NCI-H460 (cell line): Measurements from ENCODE around the gene SLC25A39. TPM values are rescaled to one million over a fixed set of nuclear protein-coding genes. Genes with fewer than 3 reads are reported as not detected.

Source experiments
- DNase-seq: peaks from one replicate; pipeline ENCODE4 v3.0.0-alpha.2; 2016; ENCODE audit warnings: low read depth; ENCODE audit errors: extremely low read depth
- total RNA-seq: library from RNA; depleted of rRNA; stranded (reverse); fragments of >200 nt; shearing (Covaris generic); gene quantifications from 2 replicates; pipeline ENCODE4 v1.2.3, GENCODE V29; 2014

SLC25A39 gene
- total RNA-seq, 1 experiment from 2014 or later: 116 TPM

DNA sequence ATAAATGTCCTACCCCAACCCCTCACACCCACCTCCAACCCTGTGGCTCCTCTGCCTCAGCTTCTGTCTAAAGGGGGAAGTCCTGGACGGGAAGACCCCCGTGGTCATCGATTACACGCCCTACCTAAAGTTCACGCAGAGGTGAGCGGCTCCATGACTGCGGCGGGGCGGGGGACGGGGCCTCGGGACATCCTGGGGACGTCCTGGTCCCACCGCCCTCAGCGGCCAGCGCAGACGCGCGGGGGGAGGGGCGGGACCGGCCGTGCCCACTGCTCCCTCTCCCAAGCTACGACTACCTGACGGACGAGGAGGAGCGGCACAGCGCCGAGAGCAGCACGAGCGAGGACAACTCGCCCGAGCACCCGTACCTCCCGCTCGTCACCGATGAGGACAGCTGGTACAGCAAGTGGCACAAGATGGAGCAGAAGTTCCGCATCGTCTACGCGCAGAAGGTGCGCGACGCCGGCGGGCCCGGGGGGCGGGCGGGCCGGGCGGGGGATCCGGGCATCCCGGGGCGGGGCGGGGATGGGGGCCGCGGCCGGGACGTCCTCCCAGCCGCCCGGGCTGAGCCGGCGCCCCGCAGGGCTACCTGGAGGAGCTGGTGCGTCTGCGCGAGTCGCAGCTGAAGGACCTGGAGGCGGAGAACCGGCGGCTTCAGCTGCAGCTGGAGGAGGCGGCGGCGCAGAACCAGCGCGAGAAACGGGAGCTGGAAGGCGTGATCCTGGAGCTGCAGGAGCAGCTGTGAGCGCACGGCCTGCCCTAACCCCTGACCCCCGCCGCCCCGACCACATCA is 9.6 kb downstream of the SLC25A39 start:
- peak; percentile 26 for DNase-seq

DNA sequence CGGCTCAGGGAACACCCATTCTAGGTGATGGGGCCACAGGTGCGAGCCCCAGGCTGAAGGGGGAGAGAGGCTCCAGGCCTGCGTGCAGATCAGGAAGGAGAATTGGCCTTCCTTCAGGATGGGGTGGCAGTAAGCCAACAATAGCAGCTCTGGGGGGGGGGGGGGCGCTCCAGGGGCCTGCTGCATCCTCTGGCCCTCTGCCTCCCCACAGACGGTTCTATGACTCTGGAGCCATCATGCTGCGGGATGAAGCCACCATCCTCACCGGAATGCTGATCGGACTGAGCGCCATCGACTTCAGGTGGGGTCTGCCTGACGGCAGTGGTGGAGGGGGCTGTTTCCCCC is 10.1 kb downstream of the SLC25A39 start:
- no peak for DNase-seq

DNA sequence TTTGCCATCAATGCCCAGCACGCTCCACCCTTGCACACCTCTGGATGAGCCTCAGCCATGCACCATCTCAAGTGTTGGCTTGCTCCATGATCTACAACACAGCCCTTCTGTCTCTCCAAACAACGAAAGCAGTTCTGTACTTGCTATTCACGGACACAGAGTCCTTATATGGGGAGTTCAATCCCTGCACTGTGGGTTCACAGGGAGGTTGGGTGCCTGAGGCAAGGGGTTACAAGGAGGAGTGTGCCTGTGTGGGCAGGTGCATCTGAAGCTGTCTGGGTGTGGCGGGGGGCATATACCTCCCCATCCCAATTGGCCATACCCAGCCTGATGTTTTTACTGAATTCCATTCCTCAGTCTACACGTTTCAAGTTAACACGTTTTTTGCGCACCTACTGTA is 10.6 kb downstream of the SLC25A39 start:
- DNase-seq: no peak

DNA sequence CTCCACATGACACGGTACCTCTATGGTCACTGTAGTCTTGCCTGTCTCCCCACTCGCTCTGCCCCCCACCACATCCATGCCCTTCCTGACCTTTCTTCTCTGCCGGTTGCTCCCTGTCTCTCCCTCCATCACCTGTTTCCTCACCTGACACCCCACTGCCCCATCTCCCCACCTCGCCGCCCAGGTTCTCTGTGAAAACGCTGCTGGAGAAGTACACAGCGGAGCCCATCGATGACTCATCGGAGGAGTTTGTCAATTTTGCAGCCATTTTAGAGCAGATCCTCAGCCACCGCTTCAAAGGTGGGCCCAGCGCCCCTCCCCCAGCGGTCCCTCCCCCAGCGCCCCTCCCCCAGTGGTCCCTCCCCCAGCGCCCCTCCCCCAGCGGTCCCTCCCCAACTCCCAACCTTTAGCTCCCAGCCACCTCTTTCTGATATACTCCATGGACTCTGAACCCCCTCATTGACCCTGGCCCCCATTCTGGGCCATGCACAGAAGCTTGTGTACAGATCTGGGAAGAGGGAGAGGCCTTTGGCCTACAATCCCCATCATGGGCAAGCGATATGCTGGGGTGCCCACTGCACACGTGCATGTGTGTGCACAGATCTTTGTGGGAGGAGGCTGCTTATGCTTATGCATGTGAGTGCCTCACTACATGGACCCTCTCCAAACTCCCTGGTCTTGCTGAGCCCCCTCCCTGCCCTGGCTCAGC is 12.1 kb downstream of the SLC25A39 start:
- no peak for DNase-seq

DNA sequence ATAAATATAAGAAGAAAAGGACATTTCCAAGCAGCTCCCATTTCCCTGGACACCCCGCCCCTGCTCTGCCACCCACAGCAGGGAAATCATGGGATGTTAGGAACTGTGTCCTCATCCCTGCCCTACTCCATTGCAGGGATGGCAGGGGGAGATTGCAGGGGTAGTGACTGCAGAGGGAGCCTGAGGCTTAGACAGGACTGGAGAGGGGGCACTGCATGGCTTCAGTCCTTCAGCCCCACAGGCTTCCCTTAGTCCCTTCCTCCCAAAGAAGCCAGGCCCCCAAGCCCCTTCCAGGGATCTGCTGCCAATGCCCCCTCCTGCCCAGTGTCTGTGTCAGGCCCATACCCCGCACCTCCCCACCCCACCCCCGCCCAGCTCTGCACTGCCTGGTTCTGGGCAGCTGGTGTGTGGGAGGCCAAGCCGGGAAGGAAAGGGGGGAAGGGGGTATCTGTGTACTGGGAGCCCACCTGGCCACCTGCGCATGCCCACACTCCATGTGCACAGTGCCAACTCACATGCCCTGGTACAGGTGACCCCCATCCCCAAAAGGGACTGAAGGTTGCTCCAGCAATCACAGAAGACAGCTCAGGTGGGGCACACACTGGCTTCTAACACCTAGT is 13.0 kb downstream of the SLC25A39 start:
- no peak for DNase-seq

DNA sequence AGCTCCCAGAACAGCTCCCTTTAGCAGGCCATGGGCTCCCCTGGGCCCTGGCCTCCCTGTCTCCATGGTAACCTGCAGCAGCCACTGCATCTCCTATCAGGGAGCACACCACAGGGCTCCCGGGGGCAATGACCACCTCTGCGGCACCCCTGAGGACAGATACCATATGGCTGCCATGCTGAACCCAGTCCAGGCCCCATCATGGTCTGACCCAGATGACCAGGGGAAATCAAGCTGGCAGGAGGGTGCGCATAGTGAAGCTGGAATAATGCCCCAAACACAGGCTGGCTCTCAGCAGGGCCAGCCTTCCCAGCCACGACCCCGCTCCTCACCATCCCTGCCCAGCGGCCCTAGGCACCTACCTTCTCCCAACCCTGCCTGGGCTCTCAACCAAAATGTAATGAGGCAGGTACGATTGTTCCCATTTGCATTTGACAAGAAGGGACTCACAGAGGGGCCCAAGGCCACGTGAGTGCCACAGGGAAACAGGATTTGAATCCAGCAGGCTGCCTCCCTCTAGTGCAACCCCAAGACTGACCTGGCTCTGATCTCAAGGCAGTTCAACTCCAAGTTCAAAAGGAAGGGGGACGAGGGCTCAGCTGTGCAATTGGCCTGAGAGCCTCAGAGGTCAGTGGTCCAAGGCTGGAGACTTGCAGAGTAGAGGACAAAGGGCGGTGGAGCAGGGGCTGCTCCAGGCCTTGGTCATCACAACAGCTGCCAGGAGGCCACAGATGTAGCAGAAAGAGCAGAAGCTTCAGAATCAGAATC is 13.8 kb downstream of the SLC25A39 start:
- no peak for DNase-seq

DNA sequence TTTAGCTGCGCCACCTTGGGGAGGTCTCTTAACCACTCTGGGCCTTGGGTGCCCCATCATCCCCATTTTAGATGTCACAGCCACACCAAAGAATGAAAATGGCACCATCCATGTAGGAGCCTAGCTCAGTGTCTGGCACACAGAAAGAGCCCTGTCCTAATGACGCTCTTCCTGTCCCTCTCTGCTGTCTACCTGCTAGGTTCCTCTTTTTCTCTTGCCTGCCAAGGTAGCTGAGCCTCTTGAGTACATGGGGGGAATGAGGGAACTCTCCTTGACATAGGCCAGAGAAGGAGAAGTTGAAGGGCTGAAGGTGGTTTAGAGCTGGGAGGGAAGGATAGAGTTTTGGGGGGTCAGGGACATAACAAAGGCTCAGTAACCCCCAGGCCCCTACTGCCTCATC is 14.4 kb downstream of the SLC25A39 start:
- DNase-seq: no peak

DNA sequence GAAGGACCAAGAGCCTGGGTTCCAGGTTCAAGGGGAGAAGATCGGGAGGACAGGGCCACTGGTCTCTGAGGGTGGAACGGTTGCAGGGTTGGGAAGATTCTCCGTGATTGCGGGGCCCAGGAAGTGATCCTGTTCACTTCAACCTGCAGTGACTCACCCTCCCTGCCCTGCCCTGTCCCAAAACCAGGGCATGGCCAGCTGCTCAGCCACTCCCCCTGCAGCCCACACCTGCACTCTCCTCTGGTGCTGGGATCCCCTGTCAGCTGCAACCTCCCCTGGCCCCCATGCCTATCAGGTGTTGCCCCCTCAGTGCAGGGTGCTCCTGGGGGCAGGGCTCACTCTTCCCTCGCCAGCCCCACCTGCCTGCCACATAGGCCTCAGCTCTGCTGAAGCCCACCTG is 15.2 kb downstream of the SLC25A39 start:
- no peak for DNase-seq

DNA sequence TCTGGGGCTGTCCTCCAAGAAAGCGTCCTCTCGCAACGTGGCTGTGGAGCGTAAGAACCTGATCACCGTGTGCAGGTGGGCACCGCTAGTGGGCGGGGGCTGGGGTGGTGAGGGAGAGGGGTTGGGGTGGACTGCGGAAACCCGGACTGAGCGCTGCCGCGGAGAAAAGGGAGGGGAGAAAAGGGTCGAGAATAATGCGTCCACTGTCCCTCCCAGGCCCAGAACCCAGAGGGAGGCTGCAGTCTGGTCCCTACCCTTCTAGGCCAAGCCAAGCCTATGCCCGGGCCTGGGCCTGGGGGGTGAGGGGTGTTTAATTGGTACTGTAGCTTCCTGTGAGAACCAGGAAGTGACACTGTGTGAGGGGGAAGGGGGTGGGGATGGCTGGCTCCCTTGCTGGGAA is 15.8 kb downstream of the SLC25A39 start:
- DNase-seq: no peak

DNA sequence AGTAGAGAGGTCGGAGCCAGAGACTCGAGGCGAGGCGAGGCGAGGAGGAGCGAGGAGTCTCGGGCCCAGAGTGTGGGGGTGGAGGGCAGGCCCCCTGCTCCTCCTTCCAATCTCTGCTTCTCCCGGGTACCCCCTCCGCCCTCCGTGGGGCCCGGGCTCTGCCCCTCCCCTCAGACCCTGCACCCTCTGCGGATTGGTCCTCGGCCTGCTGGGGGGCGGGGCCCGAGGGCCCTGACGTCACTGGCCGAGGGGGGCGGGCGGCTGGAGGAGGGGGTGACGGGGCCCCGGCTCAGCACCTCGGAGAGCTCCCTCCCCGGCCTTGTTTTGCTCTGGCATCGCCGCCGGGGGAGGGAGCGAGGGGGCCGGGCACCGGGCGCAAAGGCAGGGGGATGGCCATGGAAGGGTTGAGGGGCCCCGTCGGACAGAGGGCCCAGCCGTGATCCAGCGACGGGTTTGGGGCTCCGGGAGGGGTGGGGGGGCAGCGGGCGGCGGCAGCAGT is 16.3 kb downstream of the SLC25A39 start, which contains the start of gene RUNDC3A:
TSS of gene RUNDC3A (plus strand) at position 282 of the 499 bp plus-strand sequence. CDS start 232 bp downstream, outside the sequence.
- DNase-seq: peak; percentile 67

DNA sequence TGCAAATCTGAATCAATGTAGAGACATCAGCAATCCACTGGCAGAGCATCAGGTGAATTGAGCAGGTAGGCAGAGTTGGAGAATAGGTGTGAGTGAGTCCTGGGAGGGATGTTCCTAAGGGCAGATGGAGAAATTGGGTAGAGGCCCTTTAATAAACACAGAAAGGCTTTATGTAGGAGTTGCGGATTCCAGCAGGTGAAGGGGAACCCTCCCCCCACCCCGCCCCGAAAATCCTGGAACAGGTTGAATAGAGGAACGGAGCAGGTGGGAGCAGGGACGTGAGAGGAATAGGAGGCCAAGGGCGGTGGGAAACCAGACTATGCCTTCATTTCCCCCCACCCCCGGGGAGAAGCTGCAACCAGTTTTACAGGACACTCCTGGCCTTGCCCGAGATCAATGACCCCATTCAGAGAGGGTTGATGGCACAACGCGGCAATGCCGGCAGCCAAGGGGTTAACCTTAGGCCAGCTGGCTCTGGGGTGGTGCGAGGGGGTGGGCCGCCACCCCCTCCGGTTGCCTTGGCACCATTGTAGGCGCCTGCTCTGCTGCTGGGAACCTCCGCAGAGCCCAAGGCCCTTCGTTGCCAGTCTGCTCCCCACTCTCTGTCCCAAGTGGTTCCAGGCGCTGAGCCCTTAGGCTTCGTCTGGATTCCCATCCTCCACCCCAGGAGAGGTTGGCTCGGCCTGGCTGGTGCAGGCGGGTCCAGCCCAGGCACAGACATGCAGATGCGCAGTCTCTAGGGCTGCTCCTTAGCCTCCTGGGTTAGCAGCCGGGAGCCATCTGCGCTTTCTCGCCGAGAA is 17.0 kb downstream of the SLC25A39 start:
- no peak for DNase-seq

DNA sequence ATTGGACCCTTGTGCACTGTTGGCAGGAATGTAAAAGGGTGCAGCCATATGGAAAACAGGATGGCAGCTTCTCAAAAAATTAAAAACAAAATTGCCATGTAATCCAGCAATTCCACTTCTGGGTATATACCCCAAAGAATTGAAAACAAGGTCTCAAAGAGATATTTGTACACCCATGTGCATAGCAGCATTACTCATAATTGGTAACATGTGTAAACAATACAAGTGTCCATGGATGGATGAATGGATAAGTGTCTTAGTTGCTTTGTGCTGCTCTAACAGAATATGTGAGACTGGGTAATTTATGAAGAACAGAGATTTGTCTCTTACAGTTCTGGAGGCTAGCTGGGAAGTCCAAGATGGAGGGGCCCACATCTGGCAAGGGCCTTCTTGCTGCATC is 20.0 kb downstream of the SLC25A39 start:
- DNase-seq: no peak

DNA sequence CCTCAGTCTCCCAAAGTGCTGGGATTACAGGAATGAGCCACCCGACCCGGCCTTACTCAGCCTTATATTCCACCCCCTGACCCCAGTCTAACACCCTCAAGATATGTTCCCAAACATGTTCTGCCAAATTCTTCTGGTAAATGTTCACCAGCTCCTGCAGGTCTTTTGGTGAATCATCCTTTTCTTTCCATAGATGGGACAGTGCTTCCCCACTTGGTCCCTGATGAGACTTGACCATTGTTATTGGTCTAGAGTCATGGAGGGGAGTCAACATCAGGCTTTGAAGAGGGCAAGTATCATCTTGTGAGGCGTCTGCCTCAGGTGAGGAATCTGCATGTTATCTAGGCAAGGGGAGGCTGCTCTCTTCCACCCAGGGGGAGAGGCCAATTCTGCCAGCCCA is 26.6 kb downstream of the SLC25A39 start:
- no peak for DNase-seq

DNA sequence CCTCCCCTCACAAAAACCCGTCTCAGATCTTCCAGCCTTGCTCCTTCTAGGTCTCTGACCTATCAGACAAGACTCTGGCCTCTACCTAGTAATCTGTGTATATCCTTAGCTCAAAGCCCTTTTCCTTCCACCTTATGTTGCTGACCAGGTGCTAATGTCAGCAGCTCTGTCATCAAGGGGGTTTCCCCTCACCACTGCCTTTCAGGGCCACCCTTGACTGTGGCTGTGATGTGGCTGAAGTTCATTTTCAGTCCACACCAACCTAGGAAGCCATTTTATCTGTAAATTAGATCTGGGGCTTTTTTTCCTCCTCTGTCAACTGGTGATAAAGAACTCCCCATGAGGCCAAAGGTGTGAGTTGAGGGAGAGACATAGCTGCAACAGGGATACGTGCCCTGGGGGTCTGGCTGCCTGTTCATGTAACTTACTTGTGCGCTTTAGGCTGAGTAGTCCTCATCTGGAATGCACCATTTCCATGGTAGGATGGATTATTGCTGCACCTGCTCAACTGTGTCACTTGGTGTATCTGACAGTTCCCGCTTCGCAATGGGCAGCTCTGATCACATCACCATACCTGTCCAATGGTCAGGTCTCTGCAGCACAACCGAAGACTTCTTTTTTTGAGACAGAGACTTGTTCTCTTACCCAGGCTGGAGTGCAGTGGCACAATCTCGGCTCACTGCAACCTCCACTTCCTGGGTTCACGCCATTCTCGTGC is 31.0 kb downstream of the SLC25A39 start:
- no peak for DNase-seq

DNA sequence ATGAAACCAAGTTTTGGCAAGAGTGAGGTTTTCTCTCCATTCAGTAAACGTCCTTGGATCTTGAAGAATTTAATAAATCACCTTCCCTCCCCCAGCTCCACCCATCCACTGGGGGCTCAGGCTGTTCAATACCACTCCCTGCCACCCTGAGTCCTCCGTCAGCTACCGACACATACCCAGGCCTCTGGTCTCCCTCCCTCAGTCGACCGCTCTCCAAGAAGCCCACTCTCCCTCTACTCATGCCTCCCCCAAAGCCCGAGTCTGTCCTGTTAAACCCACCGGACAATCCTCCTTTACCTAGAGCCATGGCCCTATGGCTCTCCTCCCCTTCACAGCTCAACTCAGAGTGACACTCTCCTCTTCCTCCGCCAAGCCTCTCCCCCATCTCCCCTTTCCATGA is 37.0 kb downstream of the SLC25A39 start:
- no peak for DNase-seq

DNA sequence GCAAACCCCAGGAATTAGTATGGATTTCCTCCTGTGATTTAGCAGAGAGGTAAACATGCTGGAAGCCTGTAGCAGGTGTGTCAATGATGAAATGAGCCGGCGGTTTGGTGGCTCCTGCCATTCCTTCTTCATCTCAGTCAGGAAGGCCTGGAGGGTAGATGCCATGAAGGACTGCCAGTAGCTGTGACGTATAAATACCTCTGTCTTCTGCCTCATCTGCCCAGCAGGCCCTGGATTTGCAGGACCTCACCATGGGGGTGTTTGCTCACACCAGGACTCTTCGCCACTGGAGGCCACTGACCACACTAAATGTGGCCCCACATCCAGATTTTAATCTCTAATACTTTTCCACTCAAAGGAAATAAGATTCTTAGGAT is 40.6 kb downstream of the SLC25A39 start:
- DNase-seq: no peak

DNA sequence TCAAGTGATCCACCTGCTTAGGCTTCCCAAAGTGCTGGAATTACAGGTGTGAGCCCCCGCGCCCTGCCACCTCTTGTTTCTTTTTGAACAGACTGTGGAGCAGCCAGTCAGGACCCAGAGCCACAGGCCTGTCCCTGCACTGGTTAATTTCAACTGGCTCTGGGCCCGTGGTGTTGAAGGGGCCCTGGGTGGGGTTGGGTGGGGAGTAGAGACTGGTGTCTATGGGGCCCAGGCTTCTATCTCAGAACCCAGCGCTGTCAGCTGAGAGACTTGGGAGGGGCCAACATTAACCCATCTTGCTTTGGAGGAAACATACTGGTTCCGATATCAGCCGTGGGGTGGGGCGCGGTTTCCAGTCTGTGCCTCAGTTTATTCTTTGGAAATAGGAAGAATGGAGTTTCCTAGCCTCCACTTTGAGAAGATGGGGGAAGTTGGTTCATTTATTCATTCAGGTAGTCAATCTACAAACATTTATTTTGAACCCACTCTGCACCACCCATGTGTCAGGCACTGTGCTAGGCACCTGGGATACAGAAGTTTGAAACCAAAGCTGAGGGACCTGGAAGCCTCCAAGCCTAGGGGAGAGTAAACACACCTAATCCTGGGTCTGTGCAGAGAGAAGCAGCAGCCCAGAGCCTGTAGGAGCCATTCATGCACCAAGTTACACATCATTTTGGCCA is 41.1 kb downstream of the SLC25A39 start:
- no peak for DNase-seq

DNA sequence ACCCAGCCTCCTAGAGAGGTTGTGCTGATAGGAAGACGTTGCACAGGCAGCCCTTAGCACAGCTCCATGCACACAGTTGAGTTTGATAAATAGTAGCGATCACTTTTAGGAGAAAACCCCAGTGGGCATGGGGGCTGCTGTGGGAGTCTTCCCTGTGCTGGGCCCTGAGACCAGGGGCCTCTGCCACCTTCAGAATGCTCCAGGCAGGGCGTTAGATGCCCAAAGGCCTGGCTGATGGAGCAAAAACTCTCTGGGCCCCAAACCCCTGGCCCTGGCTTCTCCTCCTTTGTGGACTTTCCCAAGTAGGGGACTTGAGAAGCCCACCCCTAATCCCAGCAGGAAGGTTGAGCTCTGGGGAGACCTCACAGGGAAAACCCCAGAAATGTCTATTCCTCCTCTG is 42.4 kb downstream of the SLC25A39 start:
- no peak for DNase-seq

DNA sequence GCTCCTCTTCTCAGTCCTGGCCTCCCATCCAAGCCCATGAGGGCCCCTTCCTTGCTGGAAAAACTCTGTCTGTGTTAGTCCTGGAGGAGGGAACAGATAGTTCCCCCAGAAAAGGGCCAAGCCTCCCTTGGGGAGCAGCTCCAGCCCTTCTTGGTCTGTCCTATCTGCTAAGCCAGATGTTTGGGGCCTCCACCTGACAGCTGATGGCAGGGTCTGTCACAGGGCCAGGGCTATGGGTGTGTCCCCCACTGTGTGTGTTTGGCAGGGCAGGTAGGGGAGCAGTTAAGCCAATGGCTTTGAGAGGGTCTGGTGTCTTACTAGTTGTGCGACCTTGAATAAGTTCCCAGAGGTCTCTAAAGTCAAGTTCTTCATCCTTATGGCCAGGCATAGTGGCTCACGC is 43.1 kb downstream of the SLC25A39 start:
- DNase-seq: no peak
